K562 (cell line): ENCODE results near the gene CHPF2. TPM values are rescaled to one million over a fixed set of nuclear protein-coding genes. Genes with fewer than 3 reads are reported as not detected.

Source experiments
- ATF7 ChIP-seq: fragments of 450-650 bp; IDR thresholded peaks from 2 replicates; pipeline ENCODE4 v1.7.1; 2014; ENCODE audit warnings: mild to moderate bottlenecking, moderate library complexity
- CREM ChIP-seq: IDR thresholded peaks from 2 replicates; pipeline ENCODE4 v1.6.1; 2014; ENCODE audit warnings: antibody characterized with exemption, low read depth
- GABPB1 ChIP-seq: sonication (generic); formaldehyde crosslinking; IDR thresholded peaks from 2 replicates; pipeline ENCODE4 v1.8.0; 2022; ENCODE audit warnings: mild to moderate bottlenecking, missing genetic modification reagents
- L3MBTL2 ChIP-seq: fragments of 450-650 bp; IDR thresholded peaks from 2 replicates; pipeline ENCODE4 v1.6.1; 2016; ENCODE audit warnings: mild to moderate bottlenecking, moderate library complexity
- MAZ ChIP-seq, 2 experiments: fragments of 450-650 bp in 1 of 2; sonication (generic) in 1 of 2; formaldehyde crosslinking; IDR thresholded peaks in 1 of 2; conservative IDR thresholded peaks in 1 of 2; 2 replicates each; pipeline versions ENCODE4 v1.4.0 to v1.5.0; 2020; ENCODE audit warnings: mild to moderate bottlenecking in 1 of 2, missing genetic modification reagents in 1 of 2
- NCOA2 ChIP-seq, 2 experiments: fragments of 450-650 bp; IDR thresholded peaks; 2 replicates each; pipeline ENCODE4 v1.6.1; 2018; ENCODE audit warnings: mild to moderate bottlenecking in 2 of 2, moderate library complexity in 1 of 2; ENCODE audit not compliant: partially characterized antibody in 2 of 2
- RFX1 ChIP-seq: fragments of 450-650 bp; IDR thresholded peaks from 2 replicates; pipeline ENCODE4 v1.6.1; 2016; ENCODE audit warnings: mild to moderate bottlenecking, moderate library complexity
- RHOXF2B ChIP-seq: fragments of 250-450 bp; sonication (Bioruptor Pico); conservative IDR thresholded peaks from 2 replicates; pipeline ENCODE4 v1.5.1; 2021
- TAL1 ChIP-seq: fragments of 450-650 bp; IDR thresholded peaks from 2 replicates; pipeline ENCODE4 v1.6.1; 2016; ENCODE audit warnings: mild to moderate bottlenecking
- polyA plus RNA-seq, 8 experiments: library from polyadenylated mRNA; depleted of rRNA in 4 of 8; stranded (reverse) in 5 of 8; unstranded in 3 of 8; fragments of >200 nt; fragmentation: Nextera tagmentation in 2 of 8; fragmentation: Illumina TruSeq in 1 of 8; extraction: Ambion mirVana in 2 of 8; extraction: Trizol in 1 of 8; gene quantifications; 2 replicates each; pipeline versions ENCODE4 v1.2.1 to v1.2.3, GENCODE V29; 2011 to 2014; ENCODE audit warnings: inconsistent platforms in 1 of 8, missing spikeins in 1 of 8
- total RNA-seq, 7 experiments: library from RNA; depleted of rRNA in 6 of 7; stranded (reverse); fragments of >200 nt in 6 of 7; fragmentation: Illumina TruSeq in 2 of 7; extraction: Trizol in 2 of 7; gene quantifications; 2 replicates each; pipeline versions ENCODE4 v1.2.1 to v1.2.3, GENCODE V29; 2011 to 2021; ENCODE audit warnings: low replicate concordance in 1 of 7
- TF ChIP-seq, protein P1 (sequence below), 2 experiments: IDR thresholded peaks; 2 replicates each; pipeline ENCODE4 v1.6.1; 2012; ENCODE audit warnings: improper control_type of control experiment in 2 of 2, low read depth in 2 of 2, low read length in 2 of 2, borderline replicate concordance in 1 of 2
- TF ChIP-seq, protein P2 (sequence below): sonication (generic); formaldehyde crosslinking; IDR thresholded peaks from 2 replicates; pipeline ENCODE4 v1.8.1; 2023; ENCODE audit warnings: mild to moderate bottlenecking, missing genetic modification reagents
- TF ChIP-seq, protein P3 (sequence below), 3 experiments: fragments of 200-800 bp in 1 of 3; sonication (Bioruptor generic) in 1 of 3; sonication (generic) in 1 of 3; formaldehyde crosslinking in 1 of 3; IDR thresholded peaks; 2 replicates each; pipeline versions ENCODE4 v1.6.1 to v1.8.0; 2016 to 2022; ENCODE audit warnings: mild to moderate bottlenecking in 2 of 3, missing compliant biosample characterization in 2 of 3, missing genetic modification characterization in 2 of 3, missing genetic modification reagents in 1 of 3
- TF ChIP-seq, protein P4 (sequence below): sonication (generic); formaldehyde crosslinking; IDR thresholded peaks from 2 replicates; pipeline ENCODE4 v1.8.0; 2022; ENCODE audit warnings: missing genetic modification reagents, mild to moderate bottlenecking, borderline replicate concordance
- TF ChIP-seq, protein P5 (sequence below): sonication (generic); formaldehyde crosslinking; IDR thresholded peaks from 2 replicates; pipeline ENCODE4 v1.8.1; 2023; ENCODE audit warnings: mild to moderate bottlenecking, missing genetic modification reagents
- TF ChIP-seq, protein P6 (sequence below): fragments of 250-450 bp; sonication (Bioruptor Pico); IDR thresholded peaks from 2 replicates; pipeline ENCODE4 v1.9.0; 2021; ENCODE audit warnings: mild to moderate bottlenecking

Gene CHPF2
- total and polyA plus RNA-seq, 9 of the 15 experiments (the other 6 are each of a cell fraction or from before 2014, with no cell fraction given): 0.08 to 32.8 (median 10.5) TPM

DNA sequence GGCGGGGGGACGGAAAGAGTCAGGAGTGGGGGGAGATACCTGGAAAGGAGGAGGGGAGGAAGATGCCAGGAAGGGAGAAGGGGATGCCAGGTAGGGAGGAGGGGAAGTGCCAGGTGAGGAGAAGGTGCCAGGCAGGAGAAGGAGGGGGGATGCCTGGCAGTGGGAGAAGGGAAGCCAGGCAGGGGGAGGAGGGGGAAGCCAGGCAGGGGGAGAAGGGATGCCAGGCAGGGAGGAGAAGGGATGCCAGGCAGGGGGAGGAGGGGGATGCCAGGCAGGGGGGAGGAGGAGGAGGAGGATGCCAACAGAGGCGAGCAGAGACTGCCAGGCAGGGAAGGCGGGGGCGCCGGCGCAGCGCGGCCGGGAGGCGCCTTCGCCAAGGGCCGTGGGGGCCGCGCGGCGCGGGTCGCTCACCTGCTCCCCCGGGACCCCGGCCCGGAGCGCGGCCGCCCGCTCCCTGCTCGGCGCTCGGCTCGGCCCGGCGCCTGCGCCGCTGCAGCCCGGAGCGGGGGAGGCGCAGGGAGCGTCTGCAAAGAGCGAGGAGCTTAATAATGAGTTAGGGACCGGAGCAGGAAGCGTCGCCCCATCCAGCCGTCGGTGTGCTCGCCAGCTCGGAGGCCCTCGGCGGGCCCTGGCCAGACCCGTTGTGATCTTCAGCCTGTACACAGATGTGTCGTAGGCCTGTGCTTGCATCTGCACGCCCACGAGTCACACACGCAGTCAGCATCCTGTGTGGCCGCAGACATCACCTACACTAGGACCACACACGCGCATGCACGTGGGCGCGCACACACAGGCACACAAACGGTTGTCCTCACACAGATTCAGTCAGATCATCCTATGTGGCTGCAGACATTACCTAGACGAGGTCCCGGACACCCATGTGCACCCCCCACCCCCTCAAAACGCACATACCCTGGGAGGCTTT is 44.6 kb downstream of the CHPF2 start (continued):
- TF ChIP-seq NCOA2 (IDR thresholded peaks at IDR 0.05; ENCODE audit: partially characterized antibody in 2 of 2) (peak in 1 of 2 experiments; percentile 99), MAZ (CRISPR knock-in tag; conservative IDR thresholded peaks at IDR 0.05 in 1 of 2, IDR thresholded peaks at IDR 0.05 in 1 of 2) (0 out of 4 replicates have a peak, but pooled peaks of 1 of the 2 experiments have one; percentile 32), L3MBTL2 (peak; percentile 79), TAL1 (no peak), RHOXF2B (CRISPR knock-in tag) (no peak), GABPB1 (0 out of 2 replicates have a peak, but pooled peaks have one; percentile 38), ATF7 (0 out of 2 replicates have a peak, but pooled peaks have one; percentile 14), RFX1 (no peak), CREM (peak; percentile 74)
- TF ChIP-seq, protein P1, sequence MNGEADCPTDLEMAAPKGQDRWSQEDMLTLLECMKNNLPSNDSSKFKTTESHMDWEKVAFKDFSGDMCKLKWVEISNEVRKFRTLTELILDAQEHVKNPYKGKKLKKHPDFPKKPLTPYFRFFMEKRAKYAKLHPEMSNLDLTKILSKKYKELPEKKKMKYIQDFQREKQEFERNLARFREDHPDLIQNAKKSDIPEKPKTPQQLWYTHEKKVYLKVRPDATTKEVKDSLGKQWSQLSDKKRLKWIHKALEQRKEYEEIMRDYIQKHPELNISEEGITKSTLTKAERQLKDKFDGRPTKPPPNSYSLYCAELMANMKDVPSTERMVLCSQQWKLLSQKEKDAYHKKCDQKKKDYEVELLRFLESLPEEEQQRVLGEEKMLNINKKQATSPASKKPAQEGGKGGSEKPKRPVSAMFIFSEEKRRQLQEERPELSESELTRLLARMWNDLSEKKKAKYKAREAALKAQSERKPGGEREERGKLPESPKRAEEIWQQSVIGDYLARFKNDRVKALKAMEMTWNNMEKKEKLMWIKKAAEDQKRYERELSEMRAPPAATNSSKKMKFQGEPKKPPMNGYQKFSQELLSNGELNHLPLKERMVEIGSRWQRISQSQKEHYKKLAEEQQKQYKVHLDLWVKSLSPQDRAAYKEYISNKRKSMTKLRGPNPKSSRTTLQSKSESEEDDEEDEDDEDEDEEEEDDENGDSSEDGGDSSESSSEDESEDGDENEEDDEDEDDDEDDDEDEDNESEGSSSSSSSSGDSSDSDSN (IDR thresholded peaks at IDR 0.05; ENCODE audit: borderline replicate concordance in 1 of 2, low read depth in 2 of 2, low read length in 2 of 2): 0 out of 4 replicates have a peak, but pooled peaks of 1 of the 2 experiments have one; percentile 35
- TF ChIP-seq, protein P2, sequence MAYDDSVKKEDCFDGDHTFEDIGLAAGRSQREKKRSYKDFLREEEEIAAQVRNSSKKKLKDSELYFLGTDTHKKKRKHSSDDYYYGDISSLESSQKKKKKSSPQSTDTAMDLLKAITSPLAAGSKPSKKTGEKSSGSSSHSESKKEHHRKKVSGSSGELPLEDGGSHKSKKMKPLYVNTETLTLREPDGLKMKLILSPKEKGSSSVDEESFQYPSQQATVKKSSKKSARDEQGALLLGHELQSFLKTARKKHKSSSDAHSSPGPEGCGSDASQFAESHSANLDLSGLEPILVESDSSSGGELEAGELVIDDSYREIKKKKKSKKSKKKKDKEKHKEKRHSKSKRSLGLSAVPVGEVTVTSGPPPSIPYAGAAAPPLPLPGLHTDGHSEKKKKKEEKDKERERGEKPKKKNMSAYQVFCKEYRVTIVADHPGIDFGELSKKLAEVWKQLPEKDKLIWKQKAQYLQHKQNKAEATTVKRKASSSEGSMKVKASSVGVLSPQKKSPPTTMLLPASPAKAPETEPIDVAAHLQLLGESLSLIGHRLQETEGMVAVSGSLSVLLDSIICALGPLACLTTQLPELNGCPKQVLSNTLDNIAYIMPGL: no peak
- TF ChIP-seq, protein P3, sequence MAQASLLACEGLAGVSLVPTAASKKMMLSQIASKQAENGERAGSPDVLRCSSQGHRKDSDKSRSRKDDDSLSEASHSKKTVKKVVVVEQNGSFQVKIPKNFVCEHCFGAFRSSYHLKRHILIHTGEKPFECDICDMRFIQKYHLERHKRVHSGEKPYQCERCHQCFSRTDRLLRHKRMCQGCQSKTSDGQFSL (CRISPR knock-in tag; IDR thresholded peaks at IDR 0.05): 0 out of 2 replicates have a peak, but pooled peaks have one; percentile 56
- TF ChIP-seq, protein P3 (tag; IDR thresholded peaks at IDR 0.05): no peak
- TF ChIP-seq, protein P4, sequence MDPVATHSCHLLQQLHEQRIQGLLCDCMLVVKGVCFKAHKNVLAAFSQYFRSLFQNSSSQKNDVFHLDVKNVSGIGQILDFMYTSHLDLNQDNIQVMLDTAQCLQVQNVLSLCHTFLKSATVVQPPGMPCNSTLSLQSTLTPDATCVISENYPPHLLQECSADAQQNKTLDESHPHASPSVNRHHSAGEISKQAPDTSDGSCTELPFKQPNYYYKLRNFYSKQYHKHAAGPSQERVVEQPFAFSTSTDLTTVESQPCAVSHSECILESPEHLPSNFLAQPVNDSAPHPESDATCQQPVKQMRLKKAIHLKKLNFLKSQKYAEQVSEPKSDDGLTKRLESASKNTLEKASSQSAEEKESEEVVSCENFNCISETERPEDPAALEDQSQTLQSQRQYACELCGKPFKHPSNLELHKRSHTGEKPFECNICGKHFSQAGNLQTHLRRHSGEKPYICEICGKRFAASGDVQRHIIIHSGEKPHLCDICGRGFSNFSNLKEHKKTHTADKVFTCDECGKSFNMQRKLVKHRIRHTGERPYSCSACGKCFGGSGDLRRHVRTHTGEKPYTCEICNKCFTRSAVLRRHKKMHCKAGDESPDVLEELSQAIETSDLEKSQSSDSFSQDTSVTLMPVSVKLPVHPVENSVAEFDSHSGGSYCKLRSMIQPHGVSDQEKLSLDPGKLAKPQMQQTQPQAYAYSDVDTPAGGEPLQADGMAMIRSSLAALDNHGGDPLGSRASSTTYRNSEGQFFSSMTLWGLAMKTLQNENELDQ: no peak
- TF ChIP-seq, protein P5, sequence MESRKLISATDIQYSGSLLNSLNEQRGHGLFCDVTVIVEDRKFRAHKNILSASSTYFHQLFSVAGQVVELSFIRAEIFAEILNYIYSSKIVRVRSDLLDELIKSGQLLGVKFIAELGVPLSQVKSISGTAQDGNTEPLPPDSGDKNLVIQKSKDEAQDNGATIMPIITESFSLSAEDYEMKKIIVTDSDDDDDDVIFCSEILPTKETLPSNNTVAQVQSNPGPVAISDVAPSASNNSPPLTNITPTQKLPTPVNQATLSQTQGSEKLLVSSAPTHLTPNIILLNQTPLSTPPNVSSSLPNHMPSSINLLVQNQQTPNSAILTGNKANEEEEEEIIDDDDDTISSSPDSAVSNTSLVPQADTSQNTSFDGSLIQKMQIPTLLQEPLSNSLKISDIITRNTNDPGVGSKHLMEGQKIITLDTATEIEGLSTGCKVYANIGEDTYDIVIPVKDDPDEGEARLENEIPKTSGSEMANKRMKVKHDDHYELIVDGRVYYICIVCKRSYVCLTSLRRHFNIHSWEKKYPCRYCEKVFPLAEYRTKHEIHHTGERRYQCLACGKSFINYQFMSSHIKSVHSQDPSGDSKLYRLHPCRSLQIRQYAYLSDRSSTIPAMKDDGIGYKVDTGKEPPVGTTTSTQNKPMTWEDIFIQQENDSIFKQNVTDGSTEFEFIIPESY: peak; percentile 30; the same call in 1 of the 2 replicates
- TF ChIP-seq, protein P6, sequence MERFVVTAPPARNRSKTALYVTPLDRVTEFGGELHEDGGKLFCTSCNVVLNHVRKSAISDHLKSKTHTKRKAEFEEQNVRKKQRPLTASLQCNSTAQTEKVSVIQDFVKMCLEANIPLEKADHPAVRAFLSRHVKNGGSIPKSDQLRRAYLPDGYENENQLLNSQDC: no peak
